Sigmoid colon (tissue), 3 donors: ENCODE data around the gene CEP250.

Source experiments
- CTCF ChIP-seq, 4 experiments: fragments of 450-650 bp in 3 of 4; fragments of 200-600 bp in 1 of 4; IDR thresholded peaks; one replicate each; pipeline ENCODE4 v1.5.1; 2016 to 2019; ENCODE audit warnings: antibody characterized with exemption in 4 of 4, mild to moderate bottlenecking in 3 of 4, moderate library complexity in 2 of 4
- POLR2A ChIP-seq, 2 donors: fragments of 450-650 bp; IDR thresholded peaks; one replicate each; pipeline ENCODE4 v1.6.1; 2016; ENCODE audit warnings: antibody characterized with exemption in 2 of 2, mild to moderate bottlenecking in 2 of 2, moderate library complexity in 2 of 2

DNA sequence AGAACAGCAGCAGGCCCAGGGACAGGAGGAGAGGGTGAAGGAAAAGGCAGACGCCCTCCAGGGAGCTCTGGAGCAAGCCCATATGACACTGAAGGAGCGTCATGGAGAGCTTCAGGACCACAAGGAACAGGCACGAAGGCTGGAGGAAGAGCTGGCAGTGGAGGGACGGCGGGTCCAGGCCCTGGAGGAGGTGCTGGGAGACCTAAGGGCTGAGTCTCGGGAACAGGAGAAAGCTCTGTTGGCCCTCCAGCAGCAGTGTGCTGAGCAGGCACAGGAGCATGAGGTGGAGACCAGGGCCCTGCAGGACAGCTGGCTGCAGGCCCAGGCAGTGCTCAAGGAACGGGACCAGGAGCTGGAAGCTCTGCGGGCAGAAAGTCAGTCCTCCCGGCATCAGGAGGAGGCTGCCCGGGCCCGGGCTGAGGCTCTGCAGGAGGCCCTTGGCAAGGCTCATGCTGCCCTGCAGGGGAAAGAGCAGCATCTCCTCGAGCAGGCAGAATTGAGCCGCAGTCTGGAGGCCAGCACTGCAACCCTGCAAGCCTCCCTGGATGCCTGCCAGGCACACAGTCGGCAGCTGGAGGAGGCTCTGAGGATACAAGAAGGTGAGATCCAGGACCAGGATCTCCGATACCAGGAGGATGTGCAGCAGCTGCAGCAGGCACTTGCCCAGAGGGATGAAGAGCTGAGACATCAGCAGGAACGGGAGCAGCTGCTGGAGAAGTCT lies 48.6 kb downstream of the CEP250 start:
- no peak for TF ChIP-seq CTCF (IDR thresholded peaks at IDR 0.05)
- no peak for TF ChIP-seq POLR2A (IDR thresholded peaks at IDR 0.05)
